Type B pancreatic cell (in vitro differentiated cells): ENCODE measurements around the gene SLC25A5. TPM values are rescaled to one million over a fixed set of nuclear protein-coding genes. Genes with fewer than 3 reads are reported as not detected.
"Not testable (repeated sequence)": the region's sequence is repeated elsewhere in the genome, so short reads cannot be mapped to it uniquely, and the experiment has no call there.

Experiments used
- DNase-seq: peaks from one replicate; pipeline ENCODE4 v3.0.0; 2021; ENCODE audit warnings: mixed read lengths; ENCODE audit not compliant: unreplicated experiment; ENCODE audit errors: extremely low spot score
- H3K27ac Mint-ChIP-seq: 2 replicates; pipeline ENCODE4 v1.8.0; 2021; ENCODE audit warnings: mild to moderate bottlenecking, mixed read lengths
- H3K27me3 Mint-ChIP-seq: 2 replicates; pipeline ENCODE4 v1.8.0; 2021; ENCODE audit warnings: mixed read lengths
- H3K36me3 Mint-ChIP-seq: 2 replicates; pipeline ENCODE4 v1.8.0; 2021; ENCODE audit warnings: mixed read lengths
- H3K4me1 Mint-ChIP-seq: one replicate; pipeline ENCODE4 v1.8.0; 2021; ENCODE audit warnings: mixed read lengths; ENCODE audit not compliant: unreplicated experiment
- H3K4me3 Mint-ChIP-seq: 2 replicates; pipeline ENCODE4 v1.8.0; 2021; ENCODE audit warnings: mild to moderate bottlenecking, mixed read lengths
- H3K9me3 Mint-ChIP-seq: 2 replicates; pipeline ENCODE4 v1.8.0; 2021; ENCODE audit warnings: mixed read lengths
- total RNA-seq: library from RNA; stranded (reverse); gene quantifications from 2 replicates; pipeline ENCODE4 v1.2.1, GENCODE V29; 2021; ENCODE audit warnings: low replicate concordance
- TF ChIP-seq, protein P1 (sequence below): fragments of 200-600 bp; sonication (generic); conservative IDR thresholded peaks from 2 replicates; pipeline ENCODE4 v1.5.0; 2021; ENCODE audit warnings: antibody characterized with exemption, mild to moderate bottlenecking

Gene SLC25A5
- total RNA-seq, 1 donor from 2014 or later, result 428 TPM

DNA sequence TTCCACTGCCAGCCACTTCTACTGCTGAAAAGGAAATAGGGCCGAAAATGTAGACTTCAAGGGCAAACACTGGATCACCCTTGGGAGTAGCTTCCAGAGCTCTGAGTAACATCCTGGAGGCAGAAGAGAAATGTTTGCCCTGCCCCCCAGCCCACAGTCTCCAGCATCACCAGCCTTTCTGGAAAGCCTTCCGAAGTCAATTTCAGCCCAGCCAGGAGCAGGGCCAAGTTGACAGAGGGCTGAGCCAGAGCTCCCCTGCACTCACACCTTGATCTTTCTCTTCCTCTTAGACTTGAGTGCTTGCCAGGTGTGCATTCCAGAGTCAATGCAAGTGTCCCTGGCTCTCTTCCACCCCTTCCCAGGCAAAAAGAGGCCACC, 35.2 kb downstream of the SLC25A5 start:
- H3K27ac Mint-ChIP-seq, result no peak overlapping the region
- H3K4me1 Mint-ChIP-seq, result no peaks in the 10 kb centered on the region
- H3K27me3 Mint-ChIP-seq, result no peaks in the 10 kb centered on the region
- no peaks in the 10 kb centered on the region for H3K9me3 Mint-ChIP-seq
- no peak for DNase-seq
- TF ChIP-seq, protein P1, sequence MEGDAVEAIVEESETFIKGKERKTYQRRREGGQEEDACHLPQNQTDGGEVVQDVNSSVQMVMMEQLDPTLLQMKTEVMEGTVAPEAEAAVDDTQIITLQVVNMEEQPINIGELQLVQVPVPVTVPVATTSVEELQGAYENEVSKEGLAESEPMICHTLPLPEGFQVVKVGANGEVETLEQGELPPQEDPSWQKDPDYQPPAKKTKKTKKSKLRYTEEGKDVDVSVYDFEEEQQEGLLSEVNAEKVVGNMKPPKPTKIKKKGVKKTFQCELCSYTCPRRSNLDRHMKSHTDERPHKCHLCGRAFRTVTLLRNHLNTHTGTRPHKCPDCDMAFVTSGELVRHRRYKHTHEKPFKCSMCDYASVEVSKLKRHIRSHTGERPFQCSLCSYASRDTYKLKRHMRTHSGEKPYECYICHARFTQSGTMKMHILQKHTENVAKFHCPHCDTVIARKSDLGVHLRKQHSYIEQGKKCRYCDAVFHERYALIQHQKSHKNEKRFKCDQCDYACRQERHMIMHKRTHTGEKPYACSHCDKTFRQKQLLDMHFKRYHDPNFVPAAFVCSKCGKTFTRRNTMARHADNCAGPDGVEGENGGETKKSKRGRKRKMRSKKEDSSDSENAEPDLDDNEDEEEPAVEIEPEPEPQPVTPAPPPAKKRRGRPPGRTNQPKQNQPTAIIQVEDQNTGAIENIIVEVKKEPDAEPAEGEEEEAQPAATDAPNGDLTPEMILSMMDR, result no peak
- no peaks in the 10 kb centered on the region for H3K36me3 Mint-ChIP-seq
- H3K4me3 Mint-ChIP-seq, result no peak overlapping the region

DNA sequence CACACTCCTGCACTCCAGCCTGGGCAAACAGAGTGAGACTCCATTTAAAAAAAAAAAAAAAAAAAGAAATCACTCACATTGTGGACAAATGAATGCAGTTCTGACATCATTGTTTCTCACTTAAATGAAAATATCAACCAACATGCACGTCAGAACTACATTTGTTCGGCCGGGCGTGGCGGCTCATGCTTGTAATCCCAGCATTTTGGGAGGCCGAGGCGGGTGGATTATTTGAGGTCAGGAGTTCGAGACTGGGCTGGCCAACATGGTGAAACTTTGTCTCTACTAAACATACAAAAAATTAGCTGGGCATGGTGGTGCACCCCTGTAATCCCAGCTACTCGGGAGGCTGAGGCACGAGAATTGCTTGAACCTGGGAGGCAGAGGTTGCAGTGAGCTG, 36.9 kb downstream of the SLC25A5 start:
- H3K27me3 Mint-ChIP-seq, H3K9me3 Mint-ChIP-seq, H3K4me3 Mint-ChIP-seq, H3K36me3 Mint-ChIP-seq, H3K4me1 Mint-ChIP-seq, DNase-seq, H3K27ac Mint-ChIP-seq: not testable (repeated sequence)

DNA sequence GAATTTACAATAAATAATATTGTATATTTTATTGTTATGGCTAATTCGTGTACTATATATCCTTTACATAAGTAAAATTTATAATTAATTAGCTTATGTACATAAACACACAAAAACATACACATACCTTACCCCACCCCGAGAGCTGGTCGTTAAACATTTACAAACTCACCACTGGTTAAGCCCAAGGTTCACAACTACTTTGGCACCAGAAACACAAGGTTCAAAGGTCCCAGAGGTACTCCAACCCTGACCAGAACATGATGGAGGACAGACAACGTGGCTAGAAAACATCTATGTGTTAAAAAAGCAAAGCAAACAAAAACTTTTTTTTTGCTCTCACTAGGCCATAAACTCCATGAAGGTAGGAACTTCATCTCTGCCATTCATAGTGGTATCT, 37.7 kb downstream of the SLC25A5 start:
- no peaks in the 10 kb centered on the region for H3K4me1 Mint-ChIP-seq
- no peaks in the 10 kb centered on the region for H3K9me3 Mint-ChIP-seq
- no peaks in the 10 kb centered on the region for H3K27me3 Mint-ChIP-seq

DNA sequence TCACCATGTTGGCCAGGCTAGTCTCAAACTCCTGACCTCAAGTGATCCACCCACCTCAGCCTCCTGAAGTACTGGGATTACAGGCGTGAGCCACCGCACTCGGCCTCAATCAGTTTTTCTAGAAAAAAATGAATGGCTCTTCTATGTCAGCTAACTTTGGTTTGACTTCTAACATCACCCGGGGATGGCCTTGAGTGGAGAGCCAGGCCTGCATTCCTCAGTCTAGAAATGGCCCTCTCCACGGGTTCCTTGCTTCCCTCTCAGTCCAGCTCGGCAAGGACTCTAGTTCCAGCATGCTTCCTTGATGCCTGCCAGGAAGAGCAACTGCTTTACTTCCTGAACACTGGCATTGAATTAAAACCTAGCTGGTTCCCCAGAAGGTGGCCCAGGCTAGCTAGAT, 39.0 kb downstream of the SLC25A5 start:
- no peak overlapping the region for H3K27ac Mint-ChIP-seq

More for the DNA sequence above, 37.7 kb downstream of the SLC25A5 start:
- H3K36me3 Mint-ChIP-seq, result no peaks in the 10 kb centered on the region
- DNase-seq, result no peak
- TF ChIP-seq, protein P1, result no peak
- no peak overlapping the region for H3K27ac Mint-ChIP-seq
- no peak overlapping the region for H3K4me3 Mint-ChIP-seq

DNA sequence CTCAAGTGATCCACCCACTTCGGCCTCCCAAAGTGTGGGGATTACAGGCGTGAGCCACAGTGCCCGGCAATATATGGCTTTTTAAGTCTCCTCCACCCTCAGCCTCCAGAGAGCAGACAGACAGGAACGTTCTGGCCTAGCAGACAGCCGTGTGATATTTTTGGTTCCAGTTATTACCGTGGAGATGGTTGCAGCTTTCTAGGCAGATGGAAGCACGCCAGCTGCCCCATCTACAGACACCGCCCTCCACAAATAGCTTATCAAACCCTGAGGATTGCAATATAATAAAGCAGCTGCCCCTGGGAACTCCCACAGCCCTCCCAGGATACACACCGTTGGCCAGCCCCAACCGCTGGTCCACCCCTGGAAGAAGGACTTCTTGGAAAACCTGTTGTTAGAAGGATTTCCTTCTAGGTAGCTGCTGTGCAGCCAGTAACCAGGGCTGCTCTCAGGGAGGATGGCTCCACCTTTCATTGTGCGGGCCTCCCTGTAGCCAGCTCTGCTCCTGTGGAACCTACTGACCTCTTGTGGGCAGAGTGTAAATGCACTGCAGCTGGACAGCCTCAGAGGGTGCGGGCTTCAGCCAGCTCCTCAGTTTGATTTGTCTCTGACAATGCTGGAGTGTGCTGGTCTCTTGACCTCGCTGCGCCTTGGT, 44.0 kb downstream of the SLC25A5 start:
- no peaks in the 10 kb centered on the region for H3K9me3 Mint-ChIP-seq
- TF ChIP-seq, protein P1, result peak; percentile 71
- H3K27ac Mint-ChIP-seq, result no peak overlapping the region
- H3K27me3 Mint-ChIP-seq, result no peaks in the 10 kb centered on the region
- H3K4me1 Mint-ChIP-seq, result peaks cover 6% of the 10 kb centered on the region
- H3K4me3 Mint-ChIP-seq, result no peak overlapping the region
- DNase-seq, result no peak
- H3K36me3 Mint-ChIP-seq, result no peaks in the 10 kb centered on the region

More for the DNA sequence above, 39.0 kb downstream of the SLC25A5 start:
- no peak for DNase-seq
- TF ChIP-seq, protein P1, result no peak
- H3K4me1 Mint-ChIP-seq, result no peaks in the 10 kb centered on the region
- H3K4me3 Mint-ChIP-seq, result no peak overlapping the region
- no peaks in the 10 kb centered on the region for H3K36me3 Mint-ChIP-seq
- no peaks in the 10 kb centered on the region for H3K27me3 Mint-ChIP-seq
- no peaks in the 10 kb centered on the region for H3K9me3 Mint-ChIP-seq

DNA sequence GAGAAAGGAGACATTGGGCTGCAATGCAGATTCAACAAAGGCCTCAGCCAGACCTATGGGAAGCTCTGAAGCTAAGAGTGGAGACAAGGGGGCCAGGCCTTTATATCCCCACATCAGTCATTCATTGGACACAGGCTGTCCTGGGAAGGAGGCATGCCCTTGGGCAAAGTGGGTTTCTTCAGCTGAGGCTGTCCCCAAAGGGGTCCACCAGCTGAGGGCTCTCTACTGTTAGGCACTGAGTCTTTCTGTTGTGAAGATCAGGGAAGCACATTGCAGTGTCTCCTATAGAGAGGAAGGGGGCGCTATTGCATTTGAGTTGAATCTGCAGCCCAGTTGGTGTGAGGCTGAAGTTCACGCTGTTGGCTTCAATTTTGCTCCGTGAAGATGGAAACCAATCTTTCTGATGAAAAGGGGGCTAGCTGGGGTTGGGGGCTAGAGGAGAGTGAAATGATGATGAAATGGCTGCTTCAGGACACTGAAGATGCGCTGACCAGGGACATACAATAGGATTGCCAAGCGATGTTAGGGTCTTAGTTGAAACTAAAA, 48.0 kb downstream of the SLC25A5 start:
- TF ChIP-seq, protein P1, result peak; percentile 81
- Mint-ChIP-seq H3K4me3 (no peak overlapping the region), H3K4me1 (peaks cover 6% of the 10 kb centered on the region), H3K27ac (no peak overlapping the region), H3K36me3 (no peaks in the 10 kb centered on the region), H3K9me3 (no peaks in the 10 kb centered on the region), H3K27me3 (no peaks in the 10 kb centered on the region)
- no peak for DNase-seq
